ENCODE measurements around the gene SLCO4A1.

The SLCO4A1 gene

DNA sequence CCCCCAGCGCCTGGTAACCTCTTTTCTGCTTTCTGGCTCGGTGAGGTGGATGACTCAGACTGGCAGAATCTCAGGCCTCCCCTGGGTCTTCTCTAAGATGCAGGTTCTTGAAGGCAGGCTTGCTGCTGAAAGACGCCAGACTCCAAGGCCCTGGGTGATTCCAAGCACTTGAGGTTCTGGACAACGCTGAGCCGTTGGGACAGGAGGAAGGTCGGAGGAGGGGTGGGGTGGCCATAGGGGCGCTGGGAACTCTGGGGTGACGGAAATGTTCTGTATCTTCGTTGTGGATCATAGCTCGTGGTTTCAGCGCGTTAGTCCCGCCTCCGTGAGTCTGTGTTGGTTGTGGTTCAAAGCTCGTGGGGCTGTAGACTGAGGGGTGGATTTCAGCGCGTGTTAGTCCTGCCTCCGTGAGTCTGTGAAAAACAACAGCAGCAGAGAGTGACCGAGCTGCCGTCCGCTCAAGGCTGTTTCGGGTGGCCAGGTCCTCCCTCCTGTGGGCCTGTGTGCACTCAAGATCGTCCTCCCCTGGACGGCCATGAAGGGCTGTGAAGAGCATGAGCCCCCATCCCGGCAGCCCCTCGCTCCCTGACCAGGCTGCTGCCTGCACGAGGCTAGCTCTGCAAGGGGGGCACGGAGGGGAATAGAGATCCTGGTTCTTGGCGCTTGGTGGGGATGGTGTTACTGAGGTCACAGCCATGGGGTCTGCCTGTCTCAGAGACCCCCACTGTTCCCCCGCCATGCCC lies 74.1 kb downstream of the SLCO4A1 start:
- DNase-seq (ENCODE audit: low read depth), result no peak
- TF ChIP-seq, protein P1, sequence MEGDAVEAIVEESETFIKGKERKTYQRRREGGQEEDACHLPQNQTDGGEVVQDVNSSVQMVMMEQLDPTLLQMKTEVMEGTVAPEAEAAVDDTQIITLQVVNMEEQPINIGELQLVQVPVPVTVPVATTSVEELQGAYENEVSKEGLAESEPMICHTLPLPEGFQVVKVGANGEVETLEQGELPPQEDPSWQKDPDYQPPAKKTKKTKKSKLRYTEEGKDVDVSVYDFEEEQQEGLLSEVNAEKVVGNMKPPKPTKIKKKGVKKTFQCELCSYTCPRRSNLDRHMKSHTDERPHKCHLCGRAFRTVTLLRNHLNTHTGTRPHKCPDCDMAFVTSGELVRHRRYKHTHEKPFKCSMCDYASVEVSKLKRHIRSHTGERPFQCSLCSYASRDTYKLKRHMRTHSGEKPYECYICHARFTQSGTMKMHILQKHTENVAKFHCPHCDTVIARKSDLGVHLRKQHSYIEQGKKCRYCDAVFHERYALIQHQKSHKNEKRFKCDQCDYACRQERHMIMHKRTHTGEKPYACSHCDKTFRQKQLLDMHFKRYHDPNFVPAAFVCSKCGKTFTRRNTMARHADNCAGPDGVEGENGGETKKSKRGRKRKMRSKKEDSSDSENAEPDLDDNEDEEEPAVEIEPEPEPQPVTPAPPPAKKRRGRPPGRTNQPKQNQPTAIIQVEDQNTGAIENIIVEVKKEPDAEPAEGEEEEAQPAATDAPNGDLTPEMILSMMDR (conservative IDR thresholded peaks at IDR 0.05; ENCODE audit: low read length), result no peak

DNA sequence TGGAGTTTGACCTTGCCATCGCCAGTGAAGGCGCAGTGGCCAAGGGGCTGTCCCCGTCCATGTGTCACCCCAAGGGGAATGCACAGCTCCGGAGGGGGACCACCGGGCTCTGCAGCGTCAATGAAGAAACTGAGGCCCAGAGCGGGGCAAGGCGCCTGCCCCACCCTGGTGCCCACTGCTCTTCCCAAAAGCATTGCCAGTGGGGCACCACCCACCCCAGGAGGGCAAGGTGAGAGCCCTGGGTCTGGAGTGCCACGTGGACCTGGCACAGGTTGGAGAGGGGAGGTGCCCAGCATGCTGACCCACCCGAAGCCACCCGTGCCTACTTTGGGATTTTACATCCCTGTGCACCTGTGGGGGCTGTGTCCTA lies 74.6 kb downstream of the SLCO4A1 start:
- no peak overlapping the region for H3K4me3 ChIP-seq (ENCODE audit: low read length)
- TF ChIP-seq, protein P1 (conservative IDR thresholded peaks at IDR 0.05; ENCODE audit: low read length), result no peak
- DNase-seq (ENCODE audit: low read depth), result no peak

More for the DNA sequence above, 74.1 kb downstream of the SLCO4A1 start:
- no peak overlapping the region for H3K4me3 ChIP-seq (ENCODE audit: low read length)

DNA sequence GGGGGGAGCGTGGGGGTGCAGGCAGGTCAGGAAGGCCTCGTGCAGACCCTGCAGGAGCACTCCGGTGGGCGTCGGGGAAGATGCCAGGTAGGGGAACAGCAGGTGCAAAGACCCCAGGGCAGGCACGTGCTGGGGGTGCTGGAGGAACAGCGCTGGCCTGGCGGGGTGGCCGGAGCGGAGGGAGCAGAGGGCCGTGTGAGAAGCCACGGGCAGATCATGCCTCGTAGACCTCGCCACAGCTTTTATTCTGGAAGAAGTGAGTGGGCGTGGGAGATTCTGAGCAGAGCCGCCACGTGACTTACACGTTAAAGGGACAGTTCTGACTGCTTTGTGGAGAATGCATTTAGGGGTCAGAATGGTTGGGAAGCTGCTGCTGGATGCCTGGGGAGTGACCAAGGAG lies 75.6 kb downstream of the SLCO4A1 start:
- TF ChIP-seq, protein P1 (conservative IDR thresholded peaks at IDR 0.05; ENCODE audit: low read length), result no peak
- DNase-seq (ENCODE audit: low read depth), result no peak
- H3K4me3 ChIP-seq (ENCODE audit: low read length), result no peak overlapping the region

DNA sequence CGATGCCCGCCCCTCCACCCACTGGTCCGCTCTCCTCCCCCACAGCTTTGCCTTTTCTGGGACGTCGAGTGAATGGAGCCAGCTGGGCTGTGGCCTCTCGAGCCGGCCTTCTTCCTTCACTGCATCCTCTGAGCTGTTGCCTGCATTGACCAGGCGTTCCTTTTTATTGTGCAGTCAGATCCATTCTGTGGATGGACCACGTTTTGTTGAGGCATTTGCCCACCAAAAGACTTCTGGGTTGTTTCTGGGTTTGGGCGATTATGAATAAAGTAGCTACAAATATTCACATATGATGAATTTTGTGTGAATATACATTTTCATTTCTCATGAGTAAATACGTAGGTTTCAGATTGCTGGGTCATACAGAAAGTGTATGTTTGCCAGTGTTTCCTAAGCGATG lies 76.2 kb downstream of the SLCO4A1 start:
- H3K4me3 ChIP-seq (ENCODE audit: low read length), result no peak overlapping the region
- TF ChIP-seq, protein P1 (conservative IDR thresholded peaks at IDR 0.05; ENCODE audit: low read length), result no peak
- no peak for DNase-seq (ENCODE audit: low read depth)

DNA sequence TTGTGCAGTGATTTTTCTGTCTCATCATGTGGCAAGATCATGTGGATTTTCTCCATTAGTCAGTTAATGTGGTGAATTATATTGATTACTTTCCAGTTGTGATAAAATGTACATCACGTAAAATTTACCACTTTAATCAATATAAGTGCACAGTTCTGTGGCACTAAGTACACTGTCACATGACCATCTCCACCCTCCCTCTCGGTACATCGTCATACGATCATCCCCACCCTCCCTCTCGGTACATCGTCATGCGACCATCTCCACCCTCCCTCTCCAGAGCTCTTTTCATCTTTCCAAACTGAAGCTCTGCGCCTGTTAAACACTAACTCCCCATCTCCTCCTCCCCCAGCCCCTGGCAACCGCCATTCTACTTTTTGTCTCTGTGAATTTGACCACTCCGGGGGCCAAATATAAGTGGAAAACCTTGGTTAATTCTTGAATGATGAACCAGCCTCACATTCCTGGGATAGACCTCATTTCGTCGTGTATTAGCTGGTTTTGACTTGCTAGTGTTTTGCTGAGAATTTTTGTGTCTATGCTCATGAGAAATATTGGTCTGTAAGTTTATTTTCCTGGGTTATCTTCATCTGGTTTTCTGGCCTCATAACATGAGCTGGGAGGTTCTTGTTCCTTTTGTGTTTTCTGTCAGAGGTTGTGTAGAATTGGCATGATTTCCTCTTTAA lies 77.1 kb downstream of the SLCO4A1 start:
- no peak overlapping the region for H3K4me3 ChIP-seq (ENCODE audit: low read length)
- no peak for DNase-seq (ENCODE audit: low read depth)
- TF ChIP-seq, protein P1 (conservative IDR thresholded peaks at IDR 0.05; ENCODE audit: low read length), result no peak
